IMR-90 (cell line): ENCODE data around the gene CEP85. TPM values are rescaled to one million over a fixed set of nuclear protein-coding genes. Genes with fewer than 3 reads are reported as not detected.

Experiments
- ATAC-seq: fragments of 200-7000 bp; cut with Tn5 transposase; 2 replicates; pipeline ENCODE4 v1.9.1; 2020; ENCODE audit warnings: low read depth, mild to moderate bottlenecking, moderate library complexity
- BruUV-seq: library from RNA; stranded (reverse); fragments of 400-500 nt; replicated peaks from 2 replicates; lab custom pipeline; 2021; lab: Mats Ljungman, UMichigan
- CTCF ChIA-PET: fragments of 300-600 bp; formaldehyde crosslinking; extraction: SDS; loops from one replicate; lab custom pipeline; 2021; ENCODE audit warnings: antibody characterized with exemption; lab: Yijun Ruan, JAX
- POLR2A ChIA-PET: fragments of 300-600 bp; sonication (Branson Sonifier 250); formaldehyde crosslinking; loops from one replicate; lab custom pipeline; 2022; ENCODE audit warnings: antibody characterized with exemption; ENCODE audit not compliant: unreplicated experiment; lab: Charles Lee
- DNase-seq: peaks from one replicate; pipeline ENCODE4 v3.0.0; 2013
- H2AFZ ChIP-seq: replicated peaks from 2 replicates; pipeline ENCODE3; 2013; ENCODE audit warnings: low read length, mild to moderate bottlenecking; ENCODE audit not compliant: poor library complexity
- H2AK5ac ChIP-seq: 2 replicates; pipeline ENCODE4 v1.6.1; 2013; ENCODE audit warnings: low read depth, low read length, inconsistent platforms
- H2AK9ac ChIP-seq: replicated peaks from 2 replicates; pipeline ENCODE3; 2013; ENCODE audit warnings: mild to moderate bottlenecking, low read depth, low read length, moderate library complexity; ENCODE audit not compliant: poor library complexity
- H2BK120ac ChIP-seq: 2 replicates; pipeline ENCODE4 v1.6.1; 2013; ENCODE audit warnings: low read depth, low read length, inconsistent platforms
- H2BK15ac ChIP-seq: 3 replicates; pipeline ENCODE4 v1.6.1; 2013; ENCODE audit warnings: low read depth, low read length, inconsistent platforms
- H2BK20ac ChIP-seq: 2 replicates; pipeline ENCODE4 v1.6.1; 2013; ENCODE audit warnings: low read depth, mild to moderate bottlenecking, inconsistent platforms, low read length, moderate library complexity
- H2BK5ac ChIP-seq: 2 replicates; pipeline ENCODE4 v1.6.1; 2013; ENCODE audit warnings: mild to moderate bottlenecking, low read depth, low read length, inconsistent platforms; ENCODE audit not compliant: poor library complexity, severe bottlenecking
- H3K14ac ChIP-seq: replicated peaks from 2 replicates; pipeline ENCODE4 v1.6.1; 2013; ENCODE audit warnings: low read depth, low read length, inconsistent platforms
- H3K18ac ChIP-seq: 2 replicates; pipeline ENCODE4 v1.6.1; 2013; ENCODE audit warnings: low read depth, low read length, control low read depth
- H3K23ac ChIP-seq: 2 replicates; pipeline ENCODE4 v1.6.1; 2013; ENCODE audit warnings: low read depth, low read length, inconsistent platforms
- H3K27ac ChIP-seq: 2 replicates; pipeline ENCODE4 v1.5.1; 2013; ENCODE audit warnings: mild to moderate bottlenecking, control low read depth, low read length; ENCODE audit not compliant: insufficient read depth
- H3K27me3 ChIP-seq: 2 replicates; pipeline ENCODE4 v1.6.1; 2013; ENCODE audit warnings: low read length; ENCODE audit not compliant: control insufficient read depth, insufficient read depth
- H3K36me3 ChIP-seq: 2 replicates; pipeline ENCODE4 v1.6.1; 2013; ENCODE audit warnings: low read length, mixed read lengths; ENCODE audit not compliant: control insufficient read depth, insufficient read depth
- H3K4ac ChIP-seq: 2 replicates; pipeline ENCODE4 v1.6.1; 2013; ENCODE audit warnings: low read depth, low read length, inconsistent platforms
- H3K4me1 ChIP-seq: 2 replicates; pipeline ENCODE4 v1.6.1; 2013; ENCODE audit warnings: low read length, mixed read lengths; ENCODE audit not compliant: control insufficient read depth, insufficient read depth
- H3K4me2 ChIP-seq: 2 replicates; pipeline ENCODE4 v1.6.1; 2013; ENCODE audit warnings: low read depth, mild to moderate bottlenecking, control low read depth, low read length, moderate library complexity
- H3K4me3 ChIP-seq: 2 replicates; pipeline ENCODE4 v1.5.1; 2013; ENCODE audit warnings: low read depth, mild to moderate bottlenecking, control low read depth, low read length, moderate library complexity; ENCODE audit not compliant: insufficient read depth
- H3K56ac ChIP-seq: 2 replicates; pipeline ENCODE4 v1.6.1; 2013; ENCODE audit warnings: low read length, inconsistent platforms; ENCODE audit not compliant: insufficient read depth; ENCODE audit errors: extremely low read depth
- H3K79me1 ChIP-seq, 2 experiments: 2 replicates each; pipeline ENCODE4 v1.6.1; 2013; ENCODE audit warnings: low read length in 2 of 2, inconsistent platforms in 1 of 2, low read depth in 1 of 2
- H3K9ac ChIP-seq: 2 replicates; pipeline ENCODE4 v1.6.1; 2013; ENCODE audit warnings: low read depth, low read length, control low read depth
- H3K9me1 ChIP-seq: 2 replicates; pipeline ENCODE4 v1.6.1; 2013; ENCODE audit warnings: low read length, inconsistent platforms; ENCODE audit not compliant: insufficient read depth
- H3K9me3 ChIP-seq: 2 replicates; pipeline ENCODE4 v1.6.1; 2013; ENCODE audit warnings: low read length; ENCODE audit not compliant: control insufficient read depth, insufficient read depth
- H4K20me1 ChIP-seq: 2 replicates; pipeline ENCODE4 v1.6.1; 2013; ENCODE audit warnings: low read length, inconsistent platforms; ENCODE audit not compliant: insufficient read depth
- H4K5ac ChIP-seq: 2 replicates; pipeline ENCODE4 v1.6.1; 2013; ENCODE audit warnings: mild to moderate bottlenecking, low read depth, low read length, control low read depth
- H4K8ac ChIP-seq, 2 experiments: 2 replicates each; pipeline ENCODE4 v1.6.1; 2013; ENCODE audit warnings: low read depth in 2 of 2, low read length in 2 of 2, control low read depth in 1 of 2, inconsistent platforms in 1 of 2
- H4K91ac ChIP-seq: 2 replicates; pipeline ENCODE4 v1.6.1; 2013; ENCODE audit warnings: low read depth, low read length, inconsistent platforms; ENCODE audit not compliant: insufficient read depth
- CEBPB ChIP-seq: IDR thresholded peaks from 2 replicates; pipeline ENCODE4 v1.6.1; 2012; ENCODE audit warnings: low read depth, low read length, improper control_type of control experiment
- CHD1 ChIP-seq: IDR thresholded peaks from 2 replicates; pipeline ENCODE4 v1.6.1; 2012; ENCODE audit warnings: low read depth, low read length, improper control_type of control experiment
- WGBS, 2 experiments: methylation state at CpG; one replicate each; pipeline versions ENCODE4 v1.1.5 to v1.1.7; 2013; ENCODE audit warnings: missing lambda C conversion rate in 2 of 2; ENCODE audit not compliant: insufficient read length in 1 of 2; ENCODE audit errors: extremely low coverage in 2 of 2; 5-methylcytosine and 5-hydroxymethylcytosine counted together
- dilution Hi-C: fragments of 300-500 bp; cut with HindIII; formaldehyde crosslinking; loops from one replicate; pipeline ENCODE4 v1.14.3; 2018; ENCODE audit warnings: low sequenced_read_pairs; ENCODE audit not compliant: unreplicated experiment
- in situ Hi-C: fragments of 300-500 bp; cut with MboI; formaldehyde crosslinking; loops from 3 replicates; pipeline ENCODE4 v1.14.3; 2019; ENCODE audit warnings: low sequenced_read_pairs, inconsistent platforms, mixed read lengths
- intact Hi-C: fragments of 100-400 bp; cut with micrococcal nuclease; formaldehyde crosslinking; loops from 2 replicates; pipeline ENCODE4 v1.10.0; 2022
- polyA plus RNA-seq, 3 experiments: library from polyadenylated mRNA; depleted of rRNA; stranded (reverse); fragments of >200 nt; gene quantifications; 2 replicates each; pipeline ENCODE4 v1.2.3, GENCODE V29; 2012; ENCODE audit warnings: low replicate concordance in 1 of 3
- total RNA-seq: library from RNA; depleted of rRNA; stranded (reverse); fragments of >200 nt; gene quantifications from 2 replicates; pipeline ENCODE4 v1.2.3, GENCODE V29; 2012

Gene CEP85
- total and polyA plus RNA-seq, 2 of the 4 experiments (the other 2 are of a cell fraction): 11.5 to 11.8 TPM

GRCh38 chr1:26287811-26288210, 53.8 kb downstream of the CEP85 start:
- Histone ChIP-seq H2BK20ac (no peak overlapping the region), H3K36me3 (peaks cover 5% of the 10 kb centered on the region; the same call in 1 of the 2 replicates), H2AK5ac (no peak overlapping the region; the same call in 1 of the 2 replicates), H3K4ac (no peak overlapping the region), H2BK120ac (no peak overlapping the region), H3K23ac (no peak overlapping the region), H3K18ac (no peak overlapping the region), H3K14ac (no peak overlapping the region), H3K9me3 (no peaks in the 10 kb centered on the region), H2AFZ (no peak overlapping the region), H3K9me1 (peaks cover 25% of the 10 kb centered on the region), H4K8ac (no peak overlapping the region), H4K91ac (no peak overlapping the region), H3K4me1 (peaks cover 24% of the 10 kb centered on the region), H4K20me1 (peaks cover 9% of the 10 kb centered on the region), H3K27ac (no peak overlapping the region), H3K4me2 (no peak overlapping the region), H2BK15ac (no peak overlapping the region), H3K9ac (no peak overlapping the region), H3K56ac (no peak overlapping the region), H3K79me1 (peaks cover 11 to 41% of the 10 kb centered on the region in 2 experiments), H4K5ac (no peak overlapping the region), H3K27me3 (no peaks in the 10 kb centered on the region), H2BK5ac (no peak overlapping the region), H3K4me3 (no peak overlapping the region), H2AK9ac (no peak overlapping the region)
- TF ChIP-seq CHD1 (no peak), CEBPB (no peak)
- ATAC-seq (no peak), DNase-seq (no peak)
- dilution Hi-C loops (no loop called here), intact Hi-C loops (no loop called here), in situ Hi-C loops (no loop called here)
- no CpG with 5 or more reads among the region's 5 CpGs for WGBS, 2 experiments
- BruUV-seq: no TSS peak
- ChIA-PET CTCF (no interaction called here), POLR2A (no interaction called here)
